Activated CD4-positive, alpha-beta memory T cell treated with anti-CD3 and anti-CD28 coated beads for 36 hours (primary cell): ENCODE measurements around the gene PIK3C3. TPM values are rescaled to one million over a fixed set of nuclear protein-coding genes. Genes with fewer than 3 reads are reported as not detected.
A peak's percentile ranks its signal among the peaks of the same experiment; 100 is the strongest.

Experiments
- CTCF ChIA-PET: fragments of 350-600 bp; sonication (Branson Sonifier 250); formaldehyde crosslinking; loops from one replicate; lab custom pipeline; 2021; ENCODE audit warnings: antibody characterized with exemption, inconsistent platforms; lab: Charles Lee
- POLR2A ChIA-PET: fragments of 350-600 bp; sonication (Branson Sonifier 250); formaldehyde crosslinking; loops from one replicate; lab custom pipeline; 2021; ENCODE audit warnings: antibody characterized with exemption; lab: Charles Lee
- DNase-seq: peaks from one replicate; pipeline ENCODE4 v3.0.0-alpha.2; 2020
- H3K27ac Mint-ChIP-seq: one replicate; pipeline ENCODE4 v1.8.0; 2021; ENCODE audit warnings: mixed read lengths
- H3K27me3 Mint-ChIP-seq: one replicate; pipeline ENCODE4 v1.8.0; 2021; ENCODE audit warnings: mixed read lengths
- H3K36me3 Mint-ChIP-seq: one replicate; pipeline ENCODE4 v1.8.0; 2021; ENCODE audit warnings: mixed read lengths
- H3K4me1 Mint-ChIP-seq: one replicate; pipeline ENCODE4 v1.8.0; 2021; ENCODE audit warnings: low read depth, mixed read lengths
- H3K4me3 Mint-ChIP-seq: one replicate; pipeline ENCODE4 v1.8.0; 2021; ENCODE audit warnings: mild to moderate bottlenecking, mixed read lengths
- H3K9me3 Mint-ChIP-seq: one replicate; pipeline ENCODE4 v1.8.0; 2021; ENCODE audit warnings: mixed read lengths
- intact Hi-C: fragments of 100-400 bp; cut with micrococcal nuclease; formaldehyde crosslinking; loops from one replicate; pipeline ENCODE4 v1.15.1; 2023
- total RNA-seq, 2 experiments: library from RNA; stranded (reverse); gene quantifications; one replicate each; pipeline ENCODE4 v1.2.3, GENCODE V29; 2021

PIK3C3 gene
- total RNA-seq, 2 experiments from 2014 or later: 46.8 to 49.5 TPM

DNA sequence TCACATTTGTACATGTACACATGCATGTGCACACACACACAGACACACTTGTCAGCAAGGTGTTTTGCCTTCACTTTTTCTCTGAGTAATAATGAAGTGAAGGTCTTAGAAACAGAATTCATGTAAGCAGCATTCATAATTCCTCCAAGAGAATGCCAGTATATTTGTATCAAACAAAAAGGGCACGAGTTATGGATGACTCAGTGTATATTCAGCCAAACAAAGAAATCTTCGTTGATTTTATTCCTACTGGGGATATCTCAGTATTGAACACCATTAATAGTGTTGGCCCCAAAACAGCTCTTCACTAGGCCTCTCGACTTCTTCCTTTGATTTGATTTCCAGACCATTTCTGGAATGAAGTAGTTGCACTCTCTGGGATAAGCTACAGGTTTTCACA lies 125.3 kb downstream of the PIK3C3 start:
- DNase-seq: no peak
- intact Hi-C loops: no loop called here
- peaks cover 15% of the 10 kb centered on the region for H3K4me1 Mint-ChIP-seq
- H3K9me3 Mint-ChIP-seq: no peaks in the 10 kb centered on the region
- POLR2A ChIA-PET: no interaction called here
- no peak overlapping the region for H3K27ac Mint-ChIP-seq
- H3K36me3 Mint-ChIP-seq: peaks cover 56% of the 10 kb centered on the region
- H3K27me3 Mint-ChIP-seq: no peaks in the 10 kb centered on the region
- H3K4me3 Mint-ChIP-seq: no peak overlapping the region
- CTCF ChIA-PET: interaction anchor here (1.2 to 1.5 kb wide), 2 partner anchors 27 to 53 kb away, joined by 3 to 5 read pairs; no protein-coding TSS in a partner anchor

DNA sequence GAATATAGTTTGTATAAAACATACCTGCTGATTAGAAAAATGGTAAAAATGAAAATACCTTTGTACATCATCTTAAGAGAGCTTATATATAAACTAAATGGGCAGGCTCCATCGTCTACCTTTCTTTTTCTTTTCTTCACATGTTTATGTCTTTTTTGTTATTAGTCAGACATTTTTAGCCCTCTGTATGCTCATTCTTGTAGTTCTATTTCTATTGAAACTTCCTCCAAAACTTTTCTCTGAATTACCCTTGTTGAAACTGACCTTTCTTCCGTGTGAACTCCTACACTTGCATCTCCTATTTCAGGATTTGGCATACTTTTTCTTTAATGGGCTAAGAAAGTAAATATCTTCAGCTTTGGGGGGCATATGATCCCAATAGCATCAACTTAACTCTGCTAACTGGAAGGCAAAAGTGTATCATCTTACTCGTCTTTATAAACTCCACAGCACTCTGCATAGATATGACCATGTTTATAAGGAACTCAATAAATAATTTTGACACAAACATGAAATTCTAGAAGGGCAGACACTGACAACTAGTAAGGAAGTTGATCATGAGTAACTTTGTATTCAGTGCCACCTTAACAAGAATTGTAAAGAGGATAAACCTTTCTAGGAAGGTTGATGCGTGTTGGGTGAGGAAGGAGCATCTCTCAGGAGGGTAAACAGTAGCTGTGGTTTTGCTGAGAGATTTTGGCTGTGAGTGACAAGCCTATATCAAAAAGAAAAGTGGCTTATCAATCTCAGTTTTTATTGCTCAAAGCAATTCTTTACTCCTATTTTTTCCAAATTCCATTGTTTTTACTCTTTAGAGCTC lies 127.6 kb downstream of the PIK3C3 start:
- POLR2A ChIA-PET: no interaction called here

DNA sequence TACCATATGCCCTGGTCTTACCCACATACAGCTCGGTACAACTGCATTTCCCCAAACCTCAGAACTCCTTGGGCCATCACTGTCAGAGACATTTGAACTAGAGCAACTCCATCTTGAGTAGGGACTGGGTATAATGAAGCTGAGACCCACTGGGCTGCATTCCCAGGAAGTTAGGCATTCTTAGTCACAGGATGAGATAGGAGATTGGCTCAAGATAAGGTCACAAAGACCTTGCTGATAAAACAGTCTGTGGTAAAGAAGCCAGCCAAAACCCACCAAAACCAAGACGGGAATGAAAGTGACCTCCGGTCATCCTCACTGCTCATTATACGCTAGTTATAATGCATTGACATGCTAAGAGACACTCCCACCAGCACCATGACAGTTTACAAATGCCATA lies 131.3 kb downstream of the PIK3C3 start:
- H3K9me3 Mint-ChIP-seq: no peaks in the 10 kb centered on the region
- H3K4me1 Mint-ChIP-seq: peaks cover 15% of the 10 kb centered on the region
- no peaks in the 10 kb centered on the region for H3K27me3 Mint-ChIP-seq
- no peak overlapping the region for H3K4me3 Mint-ChIP-seq
- no peak for DNase-seq
- H3K36me3 Mint-ChIP-seq: peaks cover 34% of the 10 kb centered on the region
- intact Hi-C loops: no loop called here
- ChIA-PET POLR2A (no interaction called here), CTCF (interaction anchor here (0.7 kb wide), 1 partner anchor 491 kb away, joined by 4 read pairs; no protein-coding TSS in a partner anchor)
- no peak overlapping the region for H3K27ac Mint-ChIP-seq

More for the DNA sequence above, 127.6 kb downstream of the PIK3C3 start:
- Mint-ChIP-seq H3K36me3 (peaks cover 54% of the 10 kb centered on the region), H3K4me3 (no peak overlapping the region), H3K4me1 (peaks cover 15% of the 10 kb centered on the region), H3K9me3 (no peaks in the 10 kb centered on the region), H3K27ac (peak overlapping the region; percentile 67), H3K27me3 (no peaks in the 10 kb centered on the region)
- CTCF ChIA-PET: interaction anchor here (0.5 to 2.8 kb wide), 5 partner anchors 13 to 59 kb away, joined by 3 to 19 read pairs (median 5); no protein-coding TSS in a partner anchor
- DNase-seq: no peak
- intact Hi-C loops: no loop called here

DNA sequence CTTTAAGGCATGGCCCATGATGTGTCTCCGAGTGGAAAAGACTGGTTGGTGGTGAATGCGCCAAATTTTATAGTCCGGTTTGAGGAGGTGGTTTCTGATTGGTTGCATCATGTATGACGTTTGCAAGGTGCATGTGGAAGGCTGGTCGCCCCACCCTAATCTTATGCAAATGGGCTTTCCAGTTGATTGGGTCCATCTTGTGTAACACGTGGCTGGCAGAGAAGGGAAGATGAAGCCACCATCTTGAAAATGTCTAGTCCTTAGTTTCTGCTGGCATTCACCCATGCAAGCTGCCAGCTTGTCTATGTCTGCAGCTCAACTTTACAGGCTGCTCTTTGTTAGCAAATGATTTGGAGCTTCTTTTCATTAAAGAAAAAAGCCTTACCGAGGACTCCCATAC lies 132.2 kb downstream of the PIK3C3 start:
- no peaks in the 10 kb centered on the region for H3K9me3 Mint-ChIP-seq

DNA sequence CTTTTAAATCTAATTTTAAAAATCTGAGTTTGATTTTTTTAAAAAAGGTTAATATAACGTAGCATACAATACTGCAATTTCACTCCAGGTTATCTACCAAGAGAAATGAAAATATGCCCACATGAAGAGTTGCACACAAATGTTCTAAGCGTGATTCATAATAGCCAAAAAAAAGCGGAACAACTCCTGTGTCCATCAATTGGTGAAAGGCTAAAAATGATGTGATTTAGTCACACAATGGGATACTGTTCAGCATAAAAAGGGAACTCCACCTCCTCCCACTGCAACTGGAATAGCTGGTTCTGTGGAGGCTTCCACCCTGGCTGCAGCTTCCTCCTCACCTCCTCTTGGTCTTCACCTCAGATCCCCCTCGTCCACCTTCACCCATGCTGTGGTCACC lies 132.8 kb downstream of the PIK3C3 start:
- H3K4me3 Mint-ChIP-seq: no peak overlapping the region
- intact Hi-C loops: no loop called here
- no peak for DNase-seq
- H3K9me3 Mint-ChIP-seq: no peaks in the 10 kb centered on the region
- CTCF ChIA-PET: interaction anchor here (2.1 kb wide), 1 partner anchor 26 kb away, joined by 8 read pairs; no protein-coding TSS in a partner anchor
- peaks cover 6% of the 10 kb centered on the region for H3K4me1 Mint-ChIP-seq
- POLR2A ChIA-PET: no interaction called here
- peaks cover 22% of the 10 kb centered on the region for H3K36me3 Mint-ChIP-seq
- no peak overlapping the region for H3K27ac Mint-ChIP-seq
- no peaks in the 10 kb centered on the region for H3K27me3 Mint-ChIP-seq

More for the DNA sequence above, 132.2 kb downstream of the PIK3C3 start:
- Mint-ChIP-seq H3K36me3 (peaks cover 29% of the 10 kb centered on the region), H3K4me3 (no peak overlapping the region), H3K4me1 (peaks cover 12% of the 10 kb centered on the region), H3K27me3 (no peaks in the 10 kb centered on the region), H3K27ac (no peak overlapping the region)
- POLR2A ChIA-PET: no interaction called here
- no peak for DNase-seq
- CTCF ChIA-PET: no interaction called here
- intact Hi-C loops: no loop called here

DNA sequence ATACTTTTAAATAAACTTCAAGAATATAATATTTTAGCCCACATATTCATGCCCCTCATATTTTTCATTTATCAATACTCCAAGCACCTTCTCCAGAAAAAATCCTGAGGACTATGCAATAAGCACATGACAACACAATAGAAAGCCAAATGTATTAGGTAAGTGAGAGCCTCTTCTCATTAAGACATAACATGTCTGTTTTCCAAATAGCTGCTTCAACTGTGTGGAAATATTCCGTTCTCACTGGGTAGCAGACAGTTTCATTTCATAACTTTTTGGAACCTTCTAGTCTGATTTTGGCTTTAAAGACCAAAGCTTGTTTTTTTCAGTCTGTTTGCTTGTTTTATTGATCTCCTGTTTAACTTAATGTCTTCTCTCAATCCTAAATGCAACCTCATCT lies 137.8 kb downstream of the PIK3C3 start:
- H3K27me3 Mint-ChIP-seq: no peaks in the 10 kb centered on the region
- no peaks in the 10 kb centered on the region for H3K4me1 Mint-ChIP-seq
- no peak overlapping the region for H3K4me3 Mint-ChIP-seq
- ChIA-PET POLR2A (no interaction called here), CTCF (interaction anchor here (1.0 kb wide), 1 partner anchor 65 kb away, joined by 5 read pairs; no protein-coding TSS in a partner anchor)
- no peak overlapping the region for H3K27ac Mint-ChIP-seq
- DNase-seq: no peak
- H3K36me3 Mint-ChIP-seq: peaks cover 2% of the 10 kb centered on the region
- intact Hi-C loops: loop anchor here (10.0 kb wide), 1 partner anchor 62 kb away; no protein-coding TSS in a partner anchor
- no peaks in the 10 kb centered on the region for H3K9me3 Mint-ChIP-seq

DNA sequence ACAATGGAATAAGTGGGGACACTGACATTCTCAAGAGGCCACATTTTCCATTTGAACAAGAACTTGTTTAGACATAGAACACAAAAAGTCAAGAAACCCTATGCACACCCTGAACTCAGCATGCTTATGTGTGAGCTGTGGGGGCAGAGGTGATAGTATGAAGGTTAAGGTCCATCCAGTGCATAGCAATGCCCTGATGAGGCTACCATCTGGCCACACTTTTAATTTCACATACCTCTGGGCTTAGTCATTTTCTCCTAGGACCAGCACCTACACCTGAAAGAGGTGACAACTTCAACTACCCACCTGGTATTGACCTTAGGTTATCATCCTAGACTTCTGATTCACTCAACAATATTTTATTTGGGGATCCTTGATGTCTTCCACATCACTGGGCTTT lies 139.8 kb downstream of the PIK3C3 start:
- CTCF ChIA-PET: no interaction called here
- Mint-ChIP-seq H3K9me3 (no peaks in the 10 kb centered on the region), H3K4me3 (no peak overlapping the region), H3K36me3 (no peaks in the 10 kb centered on the region), H3K4me1 (no peaks in the 10 kb centered on the region), H3K27me3 (no peaks in the 10 kb centered on the region), H3K27ac (no peak overlapping the region)
- no peak for DNase-seq
- intact Hi-C loops: loop anchor here (10.0 kb wide), 1 partner anchor 60 kb away; no protein-coding TSS in a partner anchor
- POLR2A ChIA-PET: no interaction called here

DNA sequence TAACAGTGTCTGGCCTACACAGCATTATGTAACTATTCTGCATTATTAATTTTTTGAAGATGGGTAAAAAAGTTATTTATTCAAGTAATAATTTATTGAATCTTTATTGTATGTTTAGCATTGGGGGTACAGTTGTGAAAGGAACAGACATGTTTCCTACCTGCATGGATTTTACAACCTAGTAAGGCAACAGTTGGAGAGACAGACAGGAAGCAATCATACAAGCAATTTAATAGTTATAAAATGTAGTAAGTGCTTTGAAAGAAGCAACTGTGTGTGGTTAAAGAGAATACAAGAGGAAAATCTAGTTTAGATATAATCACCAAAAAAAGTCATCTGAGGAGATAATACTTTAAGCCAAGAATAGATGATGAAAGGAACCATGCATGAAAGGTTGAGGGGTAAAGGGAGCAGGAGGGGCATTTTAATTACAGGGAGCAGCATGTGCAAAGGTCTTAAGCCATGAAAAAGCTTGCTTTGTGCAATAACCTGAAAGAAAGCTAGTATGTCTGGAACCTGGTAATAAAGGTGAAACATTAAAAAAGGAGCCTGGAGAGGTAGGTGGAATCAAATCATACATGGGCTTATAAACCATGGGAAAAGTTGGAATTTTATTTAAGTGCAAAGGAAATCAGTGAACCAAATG lies 140.8 kb downstream of the PIK3C3 start:
- no peaks in the 10 kb centered on the region for H3K4me1 Mint-ChIP-seq
- CTCF ChIA-PET: no interaction called here
- no peak overlapping the region for H3K4me3 Mint-ChIP-seq
- no peaks in the 10 kb centered on the region for H3K9me3 Mint-ChIP-seq
- intact Hi-C loops: loop anchor here (10.0 kb wide), 1 partner anchor 59 kb away; no protein-coding TSS in a partner anchor
- H3K27ac Mint-ChIP-seq: no peak overlapping the region
- POLR2A ChIA-PET: no interaction called here
- no peaks in the 10 kb centered on the region for H3K36me3 Mint-ChIP-seq
- no peaks in the 10 kb centered on the region for H3K27me3 Mint-ChIP-seq
- DNase-seq: no peak

DNA sequence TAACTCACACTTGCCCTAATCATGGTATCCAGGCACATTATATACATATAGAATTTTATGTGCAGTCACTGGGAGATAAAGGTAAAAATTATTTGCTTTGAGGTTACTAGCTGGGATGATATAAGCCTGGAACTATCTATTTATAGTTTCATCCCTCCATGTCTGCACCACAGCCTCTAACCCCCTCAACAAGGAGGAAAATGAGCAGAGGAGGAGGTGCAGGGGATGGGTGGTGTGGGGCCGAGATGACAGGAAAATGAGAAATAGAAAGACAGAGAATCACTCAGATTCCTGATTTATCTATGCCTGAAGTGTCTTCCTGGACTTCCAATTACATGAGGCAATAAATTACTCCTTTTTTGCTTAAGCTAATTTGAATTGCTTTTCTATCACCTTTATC lies 145.2 kb downstream of the PIK3C3 start:
- no peak for DNase-seq
- Mint-ChIP-seq H3K27ac (no peak overlapping the region), H3K4me1 (no peaks in the 10 kb centered on the region), H3K27me3 (no peaks in the 10 kb centered on the region), H3K9me3 (no peaks in the 10 kb centered on the region), H3K4me3 (no peak overlapping the region), H3K36me3 (no peaks in the 10 kb centered on the region)
- intact Hi-C loops: no loop called here
- ChIA-PET CTCF (interaction anchor here (2.5 kb wide), 1 partner anchor 14 kb away, joined by 14 read pairs; no protein-coding TSS in a partner anchor), POLR2A (no interaction called here)

DNA sequence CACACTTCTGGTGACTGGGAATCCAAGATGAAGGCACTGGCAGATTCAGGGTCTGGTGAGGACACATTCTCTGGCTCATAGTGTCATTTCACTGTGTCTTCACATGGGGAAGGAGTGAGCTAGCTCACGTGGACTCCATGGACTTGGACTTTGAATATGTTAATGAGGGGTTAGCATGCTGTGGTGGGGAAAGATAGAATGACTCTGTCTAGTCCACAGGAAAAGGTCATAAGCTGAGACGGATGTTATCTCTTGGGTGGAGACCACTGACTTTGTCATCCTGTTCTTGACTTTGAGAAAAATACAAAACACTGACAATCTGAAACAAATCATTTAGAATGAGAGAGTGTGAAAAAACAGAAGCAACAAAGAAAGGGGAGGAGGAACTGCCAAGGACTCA lies 145.9 kb downstream of the PIK3C3 start:
- H3K4me1 Mint-ChIP-seq: no peaks in the 10 kb centered on the region
- no peak overlapping the region for H3K27ac Mint-ChIP-seq
- no peaks in the 10 kb centered on the region for H3K9me3 Mint-ChIP-seq
- H3K27me3 Mint-ChIP-seq: no peaks in the 10 kb centered on the region
- DNase-seq: no peak
- ChIA-PET POLR2A (no interaction called here), CTCF (interaction anchor here (2.5 kb wide), 1 partner anchor 14 kb away, joined by 14 read pairs; no protein-coding TSS in a partner anchor)
- intact Hi-C loops: no loop called here
- no peak overlapping the region for H3K4me3 Mint-ChIP-seq
- no peaks in the 10 kb centered on the region for H3K36me3 Mint-ChIP-seq

DNA sequence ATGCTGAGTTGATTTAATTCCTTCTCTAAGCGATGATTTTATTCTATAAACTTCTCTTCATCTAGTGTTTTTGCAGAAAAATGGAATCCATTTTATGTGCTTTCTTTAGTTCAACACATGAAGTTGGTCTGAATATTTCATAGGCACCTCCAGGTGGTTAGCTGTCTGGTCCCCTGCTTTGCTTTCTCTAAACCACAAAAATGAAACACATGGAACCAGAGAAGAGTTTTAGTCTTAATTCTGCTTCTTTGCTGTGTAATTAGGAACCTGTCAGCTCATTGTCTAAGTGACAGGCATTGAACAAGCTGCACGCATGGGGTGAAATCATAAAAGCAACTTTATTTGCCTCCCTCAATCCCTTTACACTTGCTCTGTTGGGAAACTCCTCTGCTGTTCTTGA lies 150.4 kb downstream of the PIK3C3 start:
- POLR2A ChIA-PET: no interaction called here

DNA sequence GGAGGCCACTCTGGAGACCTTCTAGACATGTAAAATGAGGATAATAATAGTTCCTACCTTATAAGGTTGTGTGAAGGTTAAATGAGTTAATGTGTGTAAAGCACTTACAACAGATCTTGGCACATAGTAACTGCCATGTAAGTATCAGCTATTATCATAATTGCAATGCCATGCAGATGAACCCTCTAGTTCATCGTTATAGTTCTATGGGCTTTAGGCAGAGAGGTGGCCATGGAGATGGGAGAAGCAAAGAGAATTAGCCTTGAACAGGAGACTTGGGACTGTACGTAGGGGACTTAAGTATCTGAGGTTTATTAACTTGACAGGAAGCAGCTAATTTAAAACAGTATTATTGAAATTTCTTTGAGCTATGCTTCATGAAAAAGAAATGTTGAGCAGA lies 151.8 kb downstream of the PIK3C3 start:
- intact Hi-C loops: no loop called here
- no peak overlapping the region for H3K27ac Mint-ChIP-seq
- no peaks in the 10 kb centered on the region for H3K4me1 Mint-ChIP-seq
- no peaks in the 10 kb centered on the region for H3K36me3 Mint-ChIP-seq
- no peak for DNase-seq
- ChIA-PET POLR2A (no interaction called here), CTCF (interaction anchor here (1.2 to 1.6 kb wide), 3 partner anchors 7 to 55 kb away, joined by 3 to 5 read pairs (median 3); no protein-coding TSS in a partner anchor)
- no peaks in the 10 kb centered on the region for H3K9me3 Mint-ChIP-seq
- H3K27me3 Mint-ChIP-seq: no peaks in the 10 kb centered on the region
- no peak overlapping the region for H3K4me3 Mint-ChIP-seq

More for the DNA sequence above, 150.4 kb downstream of the PIK3C3 start:
- CTCF ChIA-PET: interaction anchor here (1.4 to 2.7 kb wide), 3 partner anchors 9 to 51 kb away, joined by 3 to 13 read pairs (median 5); no protein-coding TSS in a partner anchor
- DNase-seq: no peak
- no peak overlapping the region for H3K27ac Mint-ChIP-seq
- H3K4me3 Mint-ChIP-seq: no peak overlapping the region
- no peaks in the 10 kb centered on the region for H3K27me3 Mint-ChIP-seq
- no peaks in the 10 kb centered on the region for H3K9me3 Mint-ChIP-seq
- H3K4me1 Mint-ChIP-seq: no peaks in the 10 kb centered on the region
- H3K36me3 Mint-ChIP-seq: no peaks in the 10 kb centered on the region
- intact Hi-C loops: no loop called here
